Suppressor macrophage treated with lipopolysaccharide for 4 hours (primary cell): ENCODE results near the gene CA11.

ENCODE experiments used
- DNase-seq: peaks from one replicate; pipeline ENCODE4 v3.0.0-alpha.2; 2020

Gene CA11

DNA sequence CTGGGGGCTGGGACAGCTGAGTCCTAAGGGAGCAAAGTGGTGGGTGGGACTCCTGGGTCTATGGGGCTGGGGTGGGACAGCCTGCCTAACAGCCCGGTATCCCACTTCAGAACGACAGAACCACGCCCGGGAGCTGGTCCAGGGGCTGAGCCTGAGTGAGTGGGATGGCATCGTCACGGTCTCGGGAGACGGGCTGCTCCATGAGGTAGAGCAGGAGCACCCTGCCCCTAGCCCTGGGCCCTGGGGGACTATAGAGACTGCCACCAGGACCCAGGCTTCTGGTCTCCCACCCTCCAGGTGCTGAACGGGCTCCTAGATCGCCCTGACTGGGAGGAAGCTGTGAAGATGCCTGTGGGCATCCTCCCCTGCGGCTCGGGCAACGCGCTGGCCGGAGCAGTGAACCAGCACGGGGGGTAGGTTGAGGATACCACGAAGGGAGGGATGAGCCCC is 18.1 kb downstream of the CA11 start:
- no peak for DNase-seq

DNA sequence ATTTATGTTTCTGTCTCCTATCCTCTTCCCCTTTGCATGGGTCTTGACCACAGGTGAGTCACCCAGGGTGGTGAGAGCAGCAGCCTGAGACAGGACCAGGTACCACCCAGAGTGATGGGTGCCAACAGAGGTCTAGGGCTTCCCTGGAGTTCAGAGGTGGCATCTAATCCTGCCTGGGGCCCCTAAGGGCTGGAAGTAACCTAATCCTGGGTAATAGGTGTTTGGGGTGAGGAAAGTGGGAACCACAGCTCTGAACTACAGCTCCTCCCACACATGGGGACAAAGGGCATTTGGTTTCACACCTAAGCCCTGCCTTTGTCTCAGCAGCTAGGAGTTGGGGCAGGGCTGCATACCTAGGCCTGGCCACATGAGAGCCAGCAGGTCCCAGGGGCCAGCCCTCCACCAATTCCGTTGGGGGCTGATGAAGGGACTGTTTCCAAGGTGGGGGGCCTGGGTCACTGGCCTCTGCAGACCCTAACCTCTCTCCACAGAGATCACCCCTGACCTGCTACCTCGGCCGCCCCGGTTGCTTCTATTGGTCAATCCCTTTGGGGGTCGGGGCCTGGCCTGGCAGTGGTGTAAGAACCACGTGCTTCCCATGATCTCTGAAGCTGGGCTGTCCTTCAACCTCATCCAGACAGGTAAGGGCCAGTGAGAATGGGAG is 18.7 kb downstream of the CA11 start:
- DNase-seq = no peak

- DNase-seq = no peak
Observed at GRCh38 chr19:48625891-48626327, 20.1 kb downstream of the CA11 start.

GRCh38 chr19:48624791-48625723 is 20.9 kb downstream of the CA11 start:
- no peak for DNase-seq

DNA sequence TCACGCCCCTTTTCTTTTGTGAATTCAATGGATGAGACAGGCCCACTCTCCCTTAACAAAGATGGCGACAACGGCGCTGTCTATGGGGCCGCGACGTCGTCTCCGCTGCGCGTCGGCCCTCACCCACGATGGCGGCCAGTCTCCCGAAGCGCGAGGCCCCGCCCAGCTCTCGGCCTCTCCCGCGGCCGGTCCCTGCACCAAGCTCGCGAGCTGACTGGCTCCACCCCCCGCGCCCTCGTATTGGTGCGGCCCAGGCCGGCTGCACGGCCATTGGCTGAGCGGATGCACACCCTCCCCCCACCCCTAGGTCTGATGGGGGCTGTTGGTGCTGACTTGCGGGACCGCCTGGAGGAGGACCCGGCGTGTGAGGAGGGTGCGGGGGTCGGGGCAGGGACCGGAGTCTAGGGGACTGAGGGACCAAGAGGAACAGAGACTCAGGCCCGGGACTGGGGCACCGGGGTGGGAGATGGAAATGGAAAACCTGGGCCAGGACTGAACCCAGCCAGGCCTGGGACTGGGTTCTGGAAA is 21.9 kb downstream of the CA11 start:
- DNase-seq = peak; percentile 91

DNA sequence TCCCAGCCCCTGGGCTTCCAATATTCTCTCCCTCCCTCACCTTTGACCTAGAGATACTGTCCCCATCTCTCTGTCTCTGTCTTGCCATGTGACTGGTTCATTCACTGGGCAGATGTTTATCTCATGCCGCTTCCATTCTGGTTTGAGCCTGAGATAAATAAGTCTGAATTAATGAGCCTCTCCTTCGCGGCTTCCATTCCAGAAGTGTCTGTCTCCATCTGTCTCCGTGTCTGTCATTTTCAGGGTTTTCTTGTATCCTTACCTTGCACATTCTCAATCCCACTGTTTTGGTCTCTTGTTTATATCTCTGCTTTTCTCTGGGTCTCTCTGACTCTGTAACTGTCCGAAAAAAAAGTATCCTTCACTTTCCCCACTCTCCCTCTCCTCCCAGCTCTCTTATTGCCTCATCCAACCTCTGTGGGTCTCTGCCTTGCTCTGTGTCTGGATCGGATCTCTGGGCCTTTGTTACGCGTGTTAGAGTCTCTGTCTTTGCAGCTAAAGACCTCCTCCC is 22.4 kb downstream of the CA11 start:
- DNase-seq = no peak

DNA sequence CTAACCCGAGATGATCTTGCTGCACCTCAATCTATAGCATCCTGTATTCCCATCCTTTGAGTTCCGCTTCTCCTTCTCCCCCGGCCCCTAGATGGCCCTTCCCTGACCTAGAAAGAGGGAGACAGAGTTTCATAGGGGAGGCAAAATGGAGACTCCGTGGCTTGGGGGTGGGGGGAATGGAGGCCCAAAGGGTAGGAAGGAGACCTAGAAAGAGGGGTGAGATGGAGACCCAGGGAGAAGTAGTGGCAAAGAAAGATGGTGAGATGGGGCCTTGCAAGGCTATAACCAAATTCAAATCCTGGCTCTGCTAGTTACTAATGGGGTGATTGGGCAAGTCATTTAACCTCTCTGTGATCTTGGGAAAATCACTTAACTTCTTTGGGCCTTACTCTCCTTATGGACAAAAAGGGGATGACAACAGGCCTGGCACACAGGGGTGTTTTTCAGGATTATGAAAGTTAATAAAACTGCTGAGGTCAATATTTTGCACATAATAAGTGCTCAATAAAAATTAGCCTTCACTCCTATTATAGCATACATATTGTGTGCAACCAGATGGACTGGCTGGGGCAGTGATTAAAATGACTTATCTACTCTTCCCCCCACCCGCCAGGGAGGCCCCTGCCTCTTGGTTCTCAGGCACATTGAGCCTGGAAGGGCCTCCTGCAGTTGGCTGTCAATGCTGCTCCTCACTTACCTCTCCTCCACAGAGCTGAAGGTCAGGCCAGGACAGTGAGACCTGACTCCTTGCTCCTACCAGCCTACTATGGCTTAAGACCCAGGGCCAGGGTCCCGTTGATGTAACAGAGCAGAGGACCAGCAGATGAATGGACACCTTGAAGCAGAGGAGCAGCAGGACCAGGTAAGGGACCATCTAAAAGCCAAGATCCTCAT is 26.0 kb downstream of the CA11 start:
- DNase-seq = no peak

- DNase-seq = peak; percentile 99
Observed at GRCh38 chr19:48618916-48619691, 26.9 kb downstream of the CA11 start, which contains the start of the genes RPL18 and SPHK2. Gene RPL18 (minus strand): TSS chr19:48619178. CDS start chr19:48619143, 35 bp downstream. Gene SPHK2 (plus strand): TSS chr19:48619506. CDS start chr19:48620515, 1,009 bp downstream.

DNA sequence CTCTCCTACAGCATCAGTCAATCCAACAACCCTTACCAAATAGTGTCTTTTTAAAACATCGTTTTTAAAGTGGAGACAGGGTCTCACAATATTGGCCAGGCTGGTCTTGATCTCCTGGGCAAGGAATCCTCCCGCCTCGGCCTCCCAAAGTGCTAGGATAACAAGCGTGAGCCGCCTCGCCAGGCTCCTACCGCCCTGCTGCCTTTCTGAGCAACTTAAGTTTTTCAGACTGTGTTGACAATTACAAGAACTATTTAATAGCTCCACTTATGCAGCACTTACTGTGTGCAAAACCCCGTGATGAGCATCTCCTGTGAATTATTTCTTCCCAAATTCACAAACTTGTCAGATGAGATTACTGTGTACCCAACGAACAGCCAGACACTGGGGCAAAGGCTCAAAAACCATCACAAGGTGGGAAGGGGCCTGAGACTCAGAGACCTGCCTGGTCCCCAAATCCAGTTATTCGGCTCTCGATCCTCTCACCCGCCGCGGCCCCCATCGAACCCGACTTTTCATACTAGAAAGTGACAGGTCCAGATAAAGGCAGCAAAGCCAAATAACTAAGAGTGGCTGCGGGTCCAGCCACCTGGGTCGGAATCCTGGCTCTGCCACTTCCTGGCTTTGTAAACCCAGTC is 27.6 kb downstream of the CA11 start:
- no peak for DNase-seq

DNA sequence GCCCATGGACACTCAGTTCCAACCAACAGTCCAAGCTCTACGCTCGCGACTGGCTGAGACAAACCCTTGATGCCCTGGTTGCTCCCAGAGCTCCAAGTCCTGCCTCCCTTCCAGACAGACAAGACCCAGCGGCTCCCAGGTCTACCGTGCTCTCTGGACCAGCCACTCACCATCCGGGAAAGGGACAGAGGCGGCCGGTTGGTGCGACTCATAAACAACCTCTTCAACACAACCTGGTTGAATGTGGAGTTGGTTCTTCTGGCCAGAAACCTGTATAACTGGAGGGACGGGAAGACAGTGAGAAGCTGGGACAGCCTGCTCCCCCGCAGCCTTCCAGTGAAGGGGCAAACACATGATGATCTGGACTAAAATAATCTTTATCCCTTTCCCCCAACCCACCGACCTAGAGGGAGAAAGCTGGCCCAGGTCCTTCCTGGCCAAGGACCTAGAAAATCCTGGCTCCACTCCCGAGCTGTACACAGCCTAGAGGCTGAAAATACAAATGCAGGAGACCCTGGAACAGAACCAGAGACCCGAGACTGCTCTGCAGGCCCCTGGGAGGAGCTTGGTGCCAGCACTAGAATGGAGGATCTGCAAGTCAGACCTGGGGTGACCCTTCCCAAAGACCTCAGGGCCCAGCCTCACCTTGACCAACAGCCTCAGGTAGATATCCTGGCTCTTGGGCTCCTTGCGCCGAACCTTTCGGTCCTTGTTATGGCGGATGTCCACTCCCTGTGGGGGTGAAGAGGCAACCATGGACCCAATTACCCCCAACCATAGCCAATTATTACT is 28.6 kb downstream of the CA11 start:
- DNase-seq = no peak

DNA sequence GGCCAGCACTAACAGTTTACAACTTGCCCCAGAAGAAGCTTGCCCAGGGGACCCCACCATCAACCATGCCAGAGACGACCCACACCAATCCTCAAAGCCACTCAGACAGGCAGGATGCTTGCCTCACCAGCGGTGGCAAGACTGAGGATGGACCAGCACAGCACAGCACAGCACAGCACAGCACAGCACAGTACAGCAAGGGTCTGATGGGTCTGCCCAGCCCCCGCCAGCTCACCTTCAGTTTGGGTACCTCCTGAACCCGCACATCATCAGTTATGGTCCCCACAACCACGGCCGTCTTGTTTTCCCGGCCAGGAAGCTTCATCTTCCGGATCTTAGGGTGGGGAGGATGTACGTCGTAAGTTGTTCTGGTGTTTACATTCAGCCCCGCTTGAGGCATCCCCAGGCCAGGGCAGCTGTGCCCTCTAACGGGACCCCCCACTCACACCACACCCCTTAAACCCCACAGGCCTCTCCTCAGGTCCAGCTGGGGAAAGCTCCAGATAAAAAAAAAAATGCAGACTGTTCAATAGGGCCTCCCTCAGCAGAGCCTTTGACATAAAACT is 29.4 kb downstream of the CA11 start:
- DNase-seq = no peak

DNA sequence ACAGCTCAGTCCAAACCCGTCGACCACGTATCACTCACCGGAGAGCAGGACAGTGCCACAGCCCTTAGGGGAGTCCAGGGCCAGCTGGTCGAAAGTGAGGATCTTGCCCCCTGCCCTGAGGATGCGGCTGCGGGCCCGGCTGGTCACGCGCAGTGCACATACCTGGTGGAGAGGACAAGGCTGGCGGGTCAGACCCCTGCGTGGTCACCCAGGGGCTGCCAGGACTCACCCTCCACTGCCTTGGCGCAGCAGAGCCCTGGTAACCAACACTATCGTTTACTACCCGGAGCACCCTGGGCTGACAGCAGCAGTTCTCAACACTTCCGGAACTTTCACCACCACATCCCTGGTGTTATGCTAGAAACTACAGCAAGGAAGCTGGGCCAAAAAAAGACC is 29.9 kb downstream of the CA11 start:
- no peak for DNase-seq

DNA sequence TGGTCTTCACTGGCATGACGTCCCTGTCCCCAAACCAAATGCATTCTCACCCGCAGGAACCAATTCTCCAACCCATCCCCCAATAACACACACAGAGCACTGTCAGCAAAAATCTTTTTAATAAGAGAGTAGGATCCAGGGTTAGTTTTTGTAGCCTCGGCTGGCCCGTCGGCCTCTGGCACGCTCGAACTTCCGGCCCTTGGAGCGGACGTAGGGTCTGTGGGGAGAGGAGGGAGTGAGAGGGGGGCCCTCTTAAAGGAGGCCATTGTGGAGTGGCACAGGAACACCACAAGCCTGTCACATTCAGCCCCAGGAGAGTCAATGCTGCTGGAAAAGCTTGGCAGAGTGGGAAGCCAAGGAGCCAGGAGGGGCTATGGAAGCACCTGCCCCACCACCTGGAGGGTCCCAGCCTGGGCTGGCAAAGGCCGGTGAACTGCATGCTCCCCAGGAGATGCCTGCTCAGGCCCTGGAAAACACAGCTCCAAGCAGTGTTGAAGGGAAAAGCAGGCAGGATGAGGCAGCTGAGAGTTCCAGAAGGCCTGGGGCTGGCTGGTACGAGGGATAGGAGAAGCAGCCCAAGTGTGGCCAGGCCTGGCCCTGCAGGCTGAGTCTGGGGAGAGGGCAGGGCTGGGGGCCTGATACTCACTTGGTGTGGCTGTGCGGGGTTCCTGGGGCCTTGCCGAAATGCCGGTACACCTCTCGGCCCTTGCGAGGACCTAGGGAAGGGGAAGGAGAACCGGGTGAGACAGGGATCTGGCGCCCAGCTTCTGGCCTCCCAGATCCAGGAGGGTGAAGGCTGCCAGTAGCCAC is 30.6 kb downstream of the CA11 start:
- no peak for DNase-seq

GRCh38 chr19:48614436-48615230 is 31.4 kb downstream of the CA11 start, which contains the start of gene FAM83E:
Gene FAM83E (minus strand): TSS chr19:48615076. CDS start chr19:48613372, 1,704 bp downstream.
- DNase-seq = no peak

- DNase-seq = no peak
Observed at GRCh38 chr19:48613852-48614435, 32.0 kb downstream of the CA11 start.

DNA sequence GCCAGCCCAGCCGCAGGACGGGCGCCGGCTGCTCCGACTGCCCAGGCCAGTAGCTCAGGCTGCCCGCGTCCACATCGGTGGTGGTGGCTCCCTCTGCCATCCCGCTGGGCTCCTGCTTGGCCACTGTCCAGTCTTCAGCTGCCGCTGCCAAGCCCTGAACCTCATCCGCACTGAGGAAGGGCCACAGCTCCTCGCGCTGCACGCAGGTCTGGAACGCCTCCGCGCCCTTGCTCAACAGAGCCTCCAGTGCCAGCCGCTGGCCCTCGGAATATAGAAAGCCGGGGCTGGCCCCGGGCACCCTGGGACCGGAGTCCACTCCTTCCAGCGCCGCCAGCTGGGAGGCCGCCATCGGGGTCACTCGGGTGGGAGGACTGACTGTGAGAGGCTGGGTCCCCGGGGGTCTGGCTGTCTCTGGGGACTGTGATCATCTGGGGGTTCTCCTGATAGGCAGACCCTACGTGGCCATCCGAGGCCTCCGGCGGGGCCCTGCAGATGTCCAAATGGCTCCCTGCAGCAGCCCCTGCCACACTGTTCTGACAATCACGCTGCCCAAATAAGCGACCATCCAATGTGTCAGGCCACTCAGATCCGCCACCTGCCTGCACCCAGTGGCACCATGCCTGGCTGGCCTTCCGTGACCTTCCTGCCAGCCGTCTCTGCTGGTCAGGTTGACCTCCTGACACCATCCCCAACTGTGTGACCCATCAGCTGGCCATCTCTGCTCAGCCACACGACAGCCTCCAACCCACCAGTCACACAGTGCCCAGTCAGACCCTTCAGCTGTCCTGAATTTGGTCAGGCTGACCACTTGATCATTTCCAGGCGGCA is 32.7 kb downstream of the CA11 start:
- no peak for DNase-seq

GRCh38 chr19:48611872-48612271 is 34.1 kb downstream of the CA11 start:
- DNase-seq = no peak
